A204.1 (cell line): ENCODE measurements around the gene OR2T33.
"Not testable (repeated sequence)": the region's sequence is repeated elsewhere in the genome, so short reads cannot be mapped to it uniquely, and the experiment has no call there.

ENCODE experiments used
- FAIRE-seq: peaks from 2 replicates; lab custom pipeline; 2012; peaks lifted over from hg19 to GRCh38; lab: Jason Lieb, UNC

OR2T33 gene

GRCh38 chr1:248277876-248278275 lies at the start of gene OR2T33:
OR2T33 (minus strand) TSS chr1:248277976; CDS start chr1:248273814, 4,162 bp downstream.
- FAIRE-seq: no peak

GRCh38 chr1:248324468-248324867 lies 46.7 kb upstream of the OR2T33 start, which contains the start of gene OR2M7:
OR2M7 (minus strand) TSS chr1:248324568; CDS start chr1:248324568, 0 bp downstream.
- FAIRE-seq: no peak

GRCh38 chr1:248316796-248317195 lies 39.0 kb upstream of the OR2T33 start:
- FAIRE-seq: no peak

GRCh38 chr1:248306740-248307139 lies 29.0 kb upstream of the OR2T33 start:
- not testable (repeated sequence) for FAIRE-seq

GRCh38 chr1:248306103-248306502 lies 28.3 kb upstream of the OR2T33 start:
- no peak for FAIRE-seq

GRCh38 chr1:248305672-248306071 lies 27.9 kb upstream of the OR2T33 start:
- not testable (repeated sequence) for FAIRE-seq

GRCh38 chr1:248303324-248303723 lies 25.5 kb upstream of the OR2T33 start, which contains the start of gene OR2T12:
OR2T12 (minus strand) TSS chr1:248303424; CDS start chr1:248295578, 7,846 bp downstream.
- no peak for FAIRE-seq

GRCh38 chr1:248288391-248288790 lies 10.6 kb upstream of the OR2T33 start:
- FAIRE-seq: no peak

- FAIRE-seq: not testable (repeated sequence)
Observed at GRCh38 chr1:248273225-248273624, 4.6 kb downstream of the OR2T33 start.

GRCh38 chr1:248268178-248268577 lies 9.6 kb downstream of the OR2T33 start:
- FAIRE-seq: no peak

- FAIRE-seq: not testable (repeated sequence)
Observed at GRCh38 chr1:248259309-248259708, 18.5 kb downstream of the OR2T33 start.

GRCh38 chr1:248243204-248243603 lies 34.6 kb downstream of the OR2T33 start:
- peak; percentile 96 for FAIRE-seq

GRCh38 chr1:248239478-248239877 lies 38.3 kb downstream of the OR2T33 start:
- no peak for FAIRE-seq

GRCh38 chr1:248231117-248231516 lies 46.7 kb downstream of the OR2T33 start, which contains the start of gene OR2M4:
OR2M4 (plus strand) TSS chr1:248231417; CDS start chr1:248238929, 7,512 bp downstream.
- FAIRE-seq: no peak

- FAIRE-seq: no peak
Observed at GRCh38 chr1:248229360-248229908, 48.3 kb downstream of the OR2T33 start.

- FAIRE-seq: no peak
Observed at GRCh38 chr1:248225537-248225936, 52.2 kb downstream of the OR2T33 start.
